Activated T-helper 17 cell treated with anti-CD3 and anti-CD28 coated beads, Interleukin-2, amount 50 U/mL, for 72 hours (primary cell): ENCODE data around the gene ADARB1. TPM values are rescaled to one million over a fixed set of nuclear protein-coding genes. Genes with fewer than 3 reads are reported as not detected.

Experiments used
- total RNA-seq, 2 donors: library from RNA; stranded (reverse); gene quantifications; one replicate each; pipeline ENCODE4 v1.2.3, GENCODE V29; 2022

ADARB1 gene
- total RNA-seq, 2 donors from 2014 or later: 22.7 to 32.0 TPM

Other genes starting within 250 kb of the ADARB1 start
- 10 to 100 TPM; 76.5 to 78.8 TPM for gene PTTG1IP, start 200.9 kb upstream of the ADARB1 start, total RNA-seq
- 100 to 1,000 TPM; 240 to 302 TPM for gene ITGB2, start 153.7 kb upstream of the ADARB1 start, total RNA-seq
- 10 to 100 TPM; 28.6 to 56.7 TPM for gene SLX9, start 134.6 kb upstream of the ADARB1 start, total RNA-seq
- gene POFUT2, start 213.3 kb downstream of the ADARB1 start, total RNA-seq: 10 to 100 TPM; 12.0 to 22.8 TPM